D721Med (cell line): ENCODE results near the gene SPHK2.

Experiments used
- DNase-seq: peaks from one replicate; pipeline ENCODE4 v3.0.0; 2011; ENCODE audit warnings: low spot score; ENCODE audit not compliant: insufficient read length
- FAIRE-seq: peaks from 2 replicates; lab custom pipeline; 2011; peaks lifted over from hg19 to GRCh38; lab: Jason Lieb, UNC
- TF ChIP-seq, protein P1 (sequence below): IDR thresholded peaks from 2 replicates; pipeline ENCODE4 v1.5.1; 2012; ENCODE audit warnings: mild to moderate bottlenecking, control low read depth; ENCODE audit not compliant: insufficient read depth; ENCODE audit errors: missing control alignments

Gene SPHK2

DNA sequence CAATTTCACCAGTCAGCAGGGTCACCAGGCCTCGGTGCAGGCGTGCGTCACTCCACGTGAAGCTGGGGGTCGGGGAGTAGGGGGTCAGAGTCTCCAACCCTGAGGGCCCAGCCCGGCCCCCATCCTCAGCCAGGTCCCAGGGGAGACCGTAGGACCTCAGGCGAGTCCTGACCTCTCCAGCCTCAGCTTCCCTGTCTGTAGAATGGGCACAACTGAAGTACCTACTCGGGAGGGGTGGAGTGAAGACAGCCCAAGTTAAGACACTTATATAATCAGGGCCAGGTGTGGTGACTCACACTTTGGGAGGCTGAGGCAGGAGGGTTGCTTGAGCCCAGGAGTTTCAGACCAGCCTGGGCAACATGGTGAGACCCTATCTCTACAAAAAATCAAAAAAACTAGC lies 15.5 kb upstream of the SPHK2 start:
- FAIRE-seq (no peak), DNase-seq (no peak)
- TF ChIP-seq, protein P1, sequence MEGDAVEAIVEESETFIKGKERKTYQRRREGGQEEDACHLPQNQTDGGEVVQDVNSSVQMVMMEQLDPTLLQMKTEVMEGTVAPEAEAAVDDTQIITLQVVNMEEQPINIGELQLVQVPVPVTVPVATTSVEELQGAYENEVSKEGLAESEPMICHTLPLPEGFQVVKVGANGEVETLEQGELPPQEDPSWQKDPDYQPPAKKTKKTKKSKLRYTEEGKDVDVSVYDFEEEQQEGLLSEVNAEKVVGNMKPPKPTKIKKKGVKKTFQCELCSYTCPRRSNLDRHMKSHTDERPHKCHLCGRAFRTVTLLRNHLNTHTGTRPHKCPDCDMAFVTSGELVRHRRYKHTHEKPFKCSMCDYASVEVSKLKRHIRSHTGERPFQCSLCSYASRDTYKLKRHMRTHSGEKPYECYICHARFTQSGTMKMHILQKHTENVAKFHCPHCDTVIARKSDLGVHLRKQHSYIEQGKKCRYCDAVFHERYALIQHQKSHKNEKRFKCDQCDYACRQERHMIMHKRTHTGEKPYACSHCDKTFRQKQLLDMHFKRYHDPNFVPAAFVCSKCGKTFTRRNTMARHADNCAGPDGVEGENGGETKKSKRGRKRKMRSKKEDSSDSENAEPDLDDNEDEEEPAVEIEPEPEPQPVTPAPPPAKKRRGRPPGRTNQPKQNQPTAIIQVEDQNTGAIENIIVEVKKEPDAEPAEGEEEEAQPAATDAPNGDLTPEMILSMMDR: no peak

DNA sequence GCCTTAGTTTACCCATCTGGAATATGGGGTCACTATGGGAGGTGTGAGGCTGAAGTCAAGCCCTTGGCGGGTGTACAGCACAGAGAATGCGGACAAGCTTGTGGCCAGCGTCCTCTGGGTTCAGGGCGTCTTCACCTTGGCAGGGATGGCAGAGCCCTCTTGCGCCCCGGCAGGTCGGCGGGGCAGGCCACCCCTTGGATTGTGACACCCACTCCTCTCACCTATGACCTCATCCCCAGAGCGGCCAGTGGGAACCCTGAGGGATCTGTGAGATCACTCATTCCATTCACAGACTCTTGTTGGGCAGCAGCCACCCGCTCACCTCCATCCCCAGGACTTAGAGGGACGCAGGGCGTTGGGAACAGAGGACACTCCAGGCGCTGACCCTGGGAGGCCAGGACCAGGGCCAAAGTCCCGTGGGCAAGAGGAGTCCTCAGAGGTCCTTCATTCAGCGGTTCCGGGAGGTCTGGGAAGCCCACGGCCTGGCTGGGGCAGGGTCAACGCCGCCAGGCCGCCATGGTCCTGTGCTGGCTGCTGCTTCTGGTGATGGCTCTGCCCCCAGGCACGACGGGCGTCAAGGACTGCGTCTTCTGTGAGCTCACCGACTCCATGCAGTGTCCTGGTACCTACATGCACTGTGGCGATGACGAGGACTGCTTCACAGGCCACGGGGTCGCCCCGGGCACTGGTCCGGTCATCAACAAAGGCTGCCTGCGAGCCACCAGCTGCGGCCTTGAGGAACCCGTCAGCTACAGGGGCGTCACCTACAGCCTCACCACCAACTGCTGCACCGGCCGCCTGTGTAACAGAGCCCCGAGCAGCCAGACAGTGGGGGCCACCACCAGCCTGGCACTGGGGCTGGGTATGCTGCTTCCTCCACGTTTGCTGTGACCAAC lies 12.6 kb upstream of the SPHK2 start, which contains the start of gene SPACA4:
Gene SPACA4, plus strand, starts transcription at position 280 of the 896 bp plus-strand sequence. Its CDS starts 237 bp downstream, at position 517.
- DNase-seq (no peak), FAIRE-seq (no peak)
- TF ChIP-seq, protein P1: no peak

DNA sequence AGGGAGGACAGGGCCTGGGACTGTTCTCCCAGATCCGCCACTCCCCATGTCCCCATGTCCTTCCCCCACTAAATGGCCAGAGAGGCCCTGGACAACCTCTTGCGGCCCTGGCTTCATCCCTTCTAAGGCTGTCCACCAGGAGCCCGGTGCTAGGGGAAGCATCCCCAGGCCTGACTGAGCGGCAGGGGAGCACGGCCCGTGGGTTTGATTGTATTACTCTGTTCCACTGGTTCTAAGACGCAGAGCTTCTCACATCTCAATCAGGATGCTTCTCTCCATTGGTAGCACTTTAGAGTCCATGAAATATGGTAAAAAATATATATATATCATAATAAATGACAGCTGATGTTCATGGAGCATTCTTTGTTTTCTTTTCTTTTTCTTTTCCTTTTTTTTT lies 11.9 kb upstream of the SPHK2 start:
- TF ChIP-seq, protein P1: no peak
- DNase-seq: no peak
- FAIRE-seq: no peak

DNA sequence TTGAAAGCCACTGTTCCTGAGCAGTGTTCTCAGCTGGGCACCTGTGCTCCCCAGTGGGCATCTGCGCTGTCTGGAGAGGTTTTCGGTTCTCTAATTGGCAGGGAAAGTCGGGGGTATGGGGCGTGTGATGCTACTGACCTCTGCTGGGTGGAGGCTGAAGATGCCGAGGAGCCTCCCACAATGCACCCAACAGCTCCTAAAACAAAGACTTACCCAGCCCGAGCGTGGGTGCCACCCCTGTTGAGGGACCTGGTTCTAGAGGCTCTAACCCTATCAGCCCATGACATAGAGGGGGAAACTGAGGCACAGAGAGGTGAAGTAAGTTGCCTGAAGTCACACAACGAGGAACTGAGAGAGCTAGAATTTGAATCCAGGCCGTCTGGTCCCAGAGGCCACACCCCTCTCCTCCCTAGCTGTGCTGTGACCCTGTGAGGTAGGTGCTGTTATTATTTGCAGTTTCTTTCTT lies 10.5 kb upstream of the SPHK2 start:
- no peak for FAIRE-seq
- DNase-seq: peak; percentile 70
- TF ChIP-seq, protein P1: peak; percentile 63

DNA sequence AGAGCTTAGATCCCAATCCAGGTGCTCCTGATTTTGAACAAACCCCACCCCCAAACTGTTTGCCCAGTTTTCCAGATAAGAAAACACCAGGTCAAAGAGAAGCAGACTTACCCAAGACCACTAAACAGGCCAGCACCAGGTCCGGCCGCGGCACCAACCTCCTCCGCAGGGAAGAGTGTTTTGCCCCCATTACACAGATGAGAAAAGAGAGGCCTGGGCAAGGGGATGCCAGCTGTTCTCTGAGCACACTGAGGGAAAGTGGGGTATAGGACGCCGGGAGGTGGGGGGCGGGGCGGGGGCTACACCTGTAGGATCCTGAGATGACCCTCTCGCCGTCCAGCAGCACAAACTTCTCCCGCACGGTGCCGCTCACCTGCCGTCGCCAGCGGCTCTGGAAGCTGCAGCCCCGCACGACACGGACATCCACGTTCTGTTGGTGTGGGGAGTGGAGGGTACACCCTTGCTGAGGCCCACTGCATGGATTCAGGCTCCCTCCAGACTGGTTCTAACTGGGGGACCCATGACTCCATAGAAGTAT lies 9.7 kb upstream of the SPHK2 start:
- FAIRE-seq: no peak
- no peak for DNase-seq
- TF ChIP-seq, protein P1: no peak

DNA sequence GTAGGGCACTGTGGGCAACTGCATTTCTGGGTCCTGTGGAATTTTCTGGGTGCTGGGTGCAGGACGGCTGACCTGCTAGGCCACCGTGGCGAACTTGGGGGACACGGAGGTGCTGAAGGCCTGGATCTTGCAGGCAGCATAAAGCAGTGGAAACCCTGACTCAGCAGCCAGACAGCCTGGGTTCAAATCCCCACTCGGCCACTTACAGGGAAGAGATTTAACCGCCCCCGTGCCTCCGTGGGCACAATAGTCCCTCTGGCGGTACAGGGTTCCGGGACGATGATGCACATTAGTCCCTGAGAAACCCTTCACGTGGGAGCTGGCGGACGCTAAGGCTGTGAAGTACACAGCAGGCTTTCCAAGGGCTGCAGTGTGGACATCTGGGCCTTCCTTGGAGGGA lies 7.4 kb upstream of the SPHK2 start:
- FAIRE-seq (no peak), DNase-seq (no peak)
- TF ChIP-seq, protein P1: no peak
